ENCODE results near the gene ARMH4.

DNA sequence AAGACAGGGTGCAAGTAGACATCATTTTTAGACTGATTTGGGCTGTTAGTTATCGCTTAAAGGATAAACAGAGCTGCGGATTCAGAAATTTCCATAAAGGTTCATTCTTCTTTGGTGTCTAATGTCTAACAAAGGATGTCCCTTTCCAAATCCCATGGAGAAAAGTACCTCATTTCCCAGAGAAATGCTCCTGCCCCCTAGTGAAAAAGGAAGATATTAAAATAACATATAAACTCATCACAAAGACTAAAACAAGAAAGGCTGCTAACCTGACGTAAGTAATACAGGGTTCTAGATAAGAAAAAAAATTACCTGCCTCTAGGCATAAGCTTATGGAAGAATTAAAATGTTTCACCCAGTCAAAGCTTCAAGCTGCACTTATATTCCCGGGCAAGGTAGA lies 22.8 kb downstream of the ARMH4 start:
- TF ChIP-seq CTCF (IDR thresholded peaks at IDR 0.05), result no peak
- TF ChIP-seq EP300 (IDR thresholded peaks at IDR 0.05; ENCODE audit: low read depth), result no peak

Data from transverse colon (tissue), 3 donors.